Measurements from ENCODE around the gene MAPKBP1.

The MAPKBP1 gene

DNA sequence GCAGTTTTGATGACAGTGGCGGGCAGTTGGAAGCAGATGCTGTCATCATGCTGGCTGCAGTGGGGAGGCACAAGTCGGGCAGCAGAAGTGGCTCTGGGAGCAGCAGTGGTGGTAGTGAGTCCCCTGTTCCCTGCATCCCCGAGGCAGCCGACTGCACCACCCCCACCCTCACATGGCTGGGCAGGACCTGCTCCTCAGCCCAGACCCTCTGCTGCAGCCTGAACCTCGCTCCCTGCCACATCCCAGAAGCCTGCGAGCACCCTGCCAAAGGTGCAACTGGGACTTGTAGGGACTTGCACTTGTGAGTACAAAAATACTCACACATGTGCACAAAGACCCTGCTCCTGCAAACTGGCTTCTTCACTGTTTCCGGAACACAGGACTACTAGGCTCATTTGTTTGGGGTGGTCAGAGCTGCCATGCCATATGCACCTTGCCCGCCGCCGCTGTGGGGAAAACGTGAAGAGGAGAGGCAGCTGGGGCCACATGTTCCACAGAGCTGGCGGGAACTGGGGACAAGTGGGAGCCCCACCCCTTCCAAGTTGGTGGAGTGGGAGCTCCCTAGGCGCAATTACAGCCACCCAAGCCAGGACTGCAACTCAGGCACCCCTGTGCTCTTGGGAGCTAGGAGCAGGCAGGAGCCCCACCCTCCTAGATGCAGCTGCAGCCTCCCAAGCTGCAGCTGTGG is 55.8 kb downstream of the MAPKBP1 start:
- no peak for DNase-seq

DNA sequence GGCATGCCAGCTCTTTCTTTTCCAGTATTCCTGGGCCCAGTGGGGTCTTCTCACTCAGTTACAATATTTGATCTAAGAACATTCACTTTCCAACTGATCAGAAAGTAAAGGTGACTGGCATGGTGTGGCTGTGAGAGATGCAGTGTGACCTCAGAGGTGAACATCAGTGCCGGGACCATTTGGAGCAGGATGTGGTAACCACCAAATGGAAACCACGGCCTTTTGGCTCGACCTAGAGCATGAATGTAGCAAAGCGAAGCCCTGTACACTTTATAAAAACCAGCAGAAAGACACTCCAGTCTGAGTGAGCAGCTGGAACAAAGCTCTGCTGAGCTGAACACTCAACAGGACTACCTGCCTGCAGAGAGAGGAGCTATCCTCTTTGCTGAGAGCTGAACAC is 57.0 kb downstream of the MAPKBP1 start:
- peak; percentile 62 for DNase-seq

DNA sequence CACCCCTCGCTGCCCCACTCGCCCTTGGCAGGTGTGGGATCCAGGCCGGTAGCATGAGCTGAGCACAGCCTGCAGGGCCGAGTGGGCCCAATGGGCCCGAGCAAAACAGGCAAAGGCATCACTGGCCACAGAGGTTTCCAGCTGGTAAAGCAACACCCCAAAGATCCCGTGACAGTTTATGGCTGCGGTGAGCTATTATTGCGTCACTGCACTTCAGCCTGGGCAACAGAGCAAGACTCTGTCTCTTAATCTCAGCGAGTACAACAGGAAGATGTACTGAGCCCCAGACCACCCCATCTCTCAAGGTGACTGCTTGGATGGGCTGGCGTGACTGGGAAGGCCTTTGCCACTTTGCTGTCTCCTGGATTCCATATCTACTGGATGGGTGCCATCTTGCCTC is 57.9 kb downstream of the MAPKBP1 start:
- no peak for DNase-seq

GRCh38 chr15:41832875-41833274 is 58.6 kb downstream of the MAPKBP1 start:
- DNase-seq = peak; percentile 22

- DNase-seq = no peak
These were observed 59.8 kb downstream of the MAPKBP1 start for GRCh38 chr15:41834096-41834495.

DNA sequence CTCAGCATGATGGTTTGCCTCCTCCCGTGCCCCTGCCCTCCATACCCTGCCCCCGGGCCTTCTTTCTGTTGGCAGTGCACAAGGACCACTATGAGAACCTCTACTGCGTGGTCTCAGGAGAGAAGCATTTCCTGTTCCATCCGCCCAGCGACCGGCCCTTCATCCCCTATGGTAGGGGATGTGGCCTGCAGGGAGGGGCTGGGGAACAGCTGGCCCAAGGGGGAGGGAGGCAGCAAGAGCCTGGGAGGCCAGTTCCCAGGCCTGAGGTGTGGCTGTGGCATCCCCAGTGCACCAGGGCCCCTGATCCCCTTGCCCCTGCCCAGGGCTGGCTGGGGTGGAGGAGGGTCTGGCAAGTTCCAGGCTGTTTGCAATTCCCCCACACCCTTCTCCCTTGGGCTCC is 61.8 kb downstream of the MAPKBP1 start:
- no peak for DNase-seq

DNA sequence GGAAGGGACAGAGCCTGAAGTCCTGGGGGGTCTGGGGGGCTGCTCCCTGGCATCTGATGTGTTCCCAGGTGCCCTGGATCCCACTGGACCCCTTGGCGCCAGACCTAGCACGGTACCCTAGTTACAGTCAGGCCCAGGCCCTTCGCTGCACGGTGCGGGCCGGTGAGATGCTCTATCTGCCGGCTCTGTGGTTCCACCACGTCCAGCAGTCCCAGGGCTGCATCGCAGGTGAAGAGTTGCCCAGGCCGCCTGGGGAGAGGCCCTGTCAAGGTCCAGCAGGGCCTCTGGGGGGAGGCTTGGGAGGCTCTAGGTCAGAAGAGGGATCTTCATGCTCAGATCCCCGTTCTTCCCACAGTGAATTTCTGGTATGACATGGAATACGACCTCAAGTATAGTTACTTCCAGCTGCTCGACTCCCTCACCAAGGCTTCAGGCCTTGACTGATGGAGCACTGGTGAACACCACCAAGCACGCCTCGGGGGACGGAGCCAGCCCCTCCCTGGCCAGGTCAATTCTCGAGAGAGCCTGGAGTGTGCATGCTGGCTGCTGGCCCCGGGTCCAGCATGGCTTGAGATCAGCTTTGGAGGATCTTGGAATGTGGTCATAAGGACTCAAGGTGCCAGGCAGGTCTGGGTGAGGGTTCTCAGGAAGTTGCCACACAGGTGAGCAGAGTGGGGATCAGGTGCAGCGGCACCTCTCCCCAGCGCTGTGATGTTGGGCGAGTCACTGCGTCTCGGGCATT is 62.6 kb downstream of the MAPKBP1 start:
- DNase-seq = no peak

DNA sequence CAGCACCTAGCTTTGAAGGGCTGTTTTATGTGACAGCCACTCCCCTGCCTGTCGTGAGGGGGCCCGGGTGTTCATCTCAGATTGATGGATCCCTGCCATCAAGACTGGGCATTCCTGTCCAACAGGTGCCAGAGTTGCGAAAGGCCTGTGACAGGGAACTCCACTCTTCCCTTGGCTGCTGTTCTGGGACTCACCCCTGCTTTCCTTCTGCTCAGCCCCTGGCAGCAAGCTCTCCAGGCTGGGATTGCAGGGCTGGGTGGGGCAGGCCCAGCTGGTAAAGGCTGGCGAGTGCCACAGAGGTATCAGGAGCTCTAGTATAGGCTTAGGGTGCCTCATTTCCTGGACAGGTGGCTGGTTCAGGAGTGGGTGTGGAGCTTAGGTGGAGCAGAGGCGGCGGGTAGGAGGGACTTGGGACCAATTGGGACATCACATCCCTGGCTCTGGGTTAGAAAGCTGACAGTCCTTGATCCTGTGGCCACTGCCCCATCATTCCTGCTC is 64.2 kb downstream of the MAPKBP1 start, which contains the start of gene PLA2G4B:
PLA2G4B (plus strand) TSS at position 448 of the 498 bp plus-strand sequence. CDS start 67 bp downstream, outside the sequence.
- no peak for DNase-seq

- DNase-seq = no peak
These were observed 65.7 kb downstream of the MAPKBP1 start for GRCh38 chr15:41839781-41840491.

DNA sequence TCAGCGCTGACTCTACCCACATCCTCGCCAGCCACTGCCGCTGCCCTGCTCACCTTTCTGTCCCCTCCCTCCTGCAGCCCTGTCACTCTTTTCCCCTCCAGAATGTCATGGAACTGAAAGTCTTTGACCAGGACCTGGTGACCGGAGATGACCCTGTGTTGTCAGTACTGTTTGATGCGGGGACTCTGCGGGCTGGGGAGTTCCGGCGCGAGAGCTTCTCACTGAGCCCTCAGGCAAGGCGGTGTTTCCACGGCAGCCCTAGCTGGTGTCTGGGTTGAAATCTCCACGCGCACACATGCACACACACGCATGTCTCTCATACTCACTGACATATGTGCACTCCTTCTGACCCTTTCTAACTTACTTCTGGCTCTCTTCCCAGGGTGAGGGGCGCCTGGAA is 66.4 kb downstream of the MAPKBP1 start:
- DNase-seq = no peak

DNA sequence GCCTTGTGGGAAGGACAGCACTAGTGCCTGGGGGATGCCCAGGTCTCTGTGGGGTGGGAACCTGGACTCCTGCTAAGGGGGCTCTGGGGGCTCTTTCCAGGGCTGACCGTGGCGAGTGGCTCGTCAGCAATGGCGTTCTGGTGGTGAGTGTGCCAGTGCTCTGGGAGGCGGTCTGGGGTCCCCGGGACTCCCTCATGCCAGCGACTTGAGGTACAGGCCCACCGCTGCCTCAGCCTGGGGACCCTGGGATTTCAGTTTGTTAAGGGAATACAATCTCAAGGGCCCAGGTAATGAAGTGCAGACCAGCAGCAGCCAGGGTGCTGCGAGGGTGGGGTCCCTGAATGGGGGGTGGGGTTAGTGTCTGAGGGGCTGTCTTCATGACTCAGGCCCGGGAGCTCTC is 66.8 kb downstream of the MAPKBP1 start:
- no peak for DNase-seq

- no peak for DNase-seq
These were observed 67.9 kb downstream of the MAPKBP1 start for GRCh38 chr15:41842229-41842628.

DNA sequence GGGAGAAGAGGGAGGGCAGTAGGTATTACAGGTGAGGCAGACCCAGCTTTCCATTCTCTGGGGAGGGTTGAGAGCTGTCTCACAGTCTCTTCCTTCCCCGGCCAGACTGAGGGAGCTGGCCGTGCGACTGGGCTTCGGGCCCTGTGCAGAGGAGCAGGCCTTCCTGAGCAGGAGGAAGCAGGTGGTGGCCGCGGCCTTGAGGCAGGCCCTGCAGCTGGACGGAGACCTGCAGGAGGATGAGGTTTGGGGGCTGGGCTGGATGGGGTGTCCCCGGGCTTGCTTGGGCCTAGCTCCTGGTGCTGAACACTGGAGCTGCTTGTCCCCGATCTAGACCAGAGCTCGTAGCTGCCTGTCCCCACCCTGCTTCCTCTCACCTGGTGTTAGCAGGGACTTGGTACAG is 69.3 kb downstream of the MAPKBP1 start:
- DNase-seq = no peak

DNA sequence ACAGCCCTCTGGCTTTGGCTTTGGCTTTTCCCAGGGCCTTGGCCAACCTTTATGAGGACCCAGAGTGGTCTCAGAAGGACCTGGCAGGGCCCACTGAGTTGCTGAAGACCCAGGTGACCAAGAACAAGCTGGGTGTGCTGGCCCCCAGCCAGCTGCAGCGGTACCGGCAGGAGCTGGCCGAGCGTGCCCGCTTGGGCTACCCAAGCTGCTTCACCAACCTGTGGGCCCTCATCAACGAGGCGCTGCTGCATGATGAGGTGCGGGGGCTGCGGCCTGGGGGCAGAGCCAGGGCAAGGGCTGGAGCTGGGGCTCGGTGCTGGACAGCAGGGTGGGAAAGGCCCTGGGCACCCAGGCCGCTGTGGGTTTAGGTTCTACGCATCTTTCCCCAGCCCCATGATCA is 70.5 kb downstream of the MAPKBP1 start:
- no peak for DNase-seq

- DNase-seq = no peak
These were observed 72.9 kb downstream of the MAPKBP1 start for GRCh38 chr15:41847206-41847605.

GRCh38 chr15:41847981-41848380 is 73.7 kb downstream of the MAPKBP1 start:
- no peak for DNase-seq

GRCh38 chr15:41848631-41849030 is 74.3 kb downstream of the MAPKBP1 start:
- peak; percentile 69 for DNase-seq

DNA sequence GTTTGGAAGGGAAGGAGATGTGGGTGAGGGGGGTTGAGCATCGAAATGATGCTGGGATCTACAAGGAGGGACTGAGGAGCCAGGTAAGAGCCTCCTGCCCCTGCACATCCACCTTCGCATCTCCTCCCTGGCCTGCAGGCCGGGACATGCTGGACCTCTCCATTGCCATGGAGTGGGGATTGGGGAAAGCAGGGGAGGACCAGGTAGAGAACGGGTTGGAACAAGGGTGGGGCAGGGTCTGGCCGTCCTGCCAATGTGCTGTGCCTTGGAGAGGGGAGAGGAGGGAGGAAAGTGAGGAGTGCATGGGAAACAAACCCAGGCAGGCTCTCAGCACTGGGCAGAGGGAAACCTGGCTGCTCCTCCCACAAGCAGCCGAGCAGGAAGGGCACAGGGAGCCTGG is 74.9 kb downstream of the MAPKBP1 start:
- no peak for DNase-seq

DNA sequence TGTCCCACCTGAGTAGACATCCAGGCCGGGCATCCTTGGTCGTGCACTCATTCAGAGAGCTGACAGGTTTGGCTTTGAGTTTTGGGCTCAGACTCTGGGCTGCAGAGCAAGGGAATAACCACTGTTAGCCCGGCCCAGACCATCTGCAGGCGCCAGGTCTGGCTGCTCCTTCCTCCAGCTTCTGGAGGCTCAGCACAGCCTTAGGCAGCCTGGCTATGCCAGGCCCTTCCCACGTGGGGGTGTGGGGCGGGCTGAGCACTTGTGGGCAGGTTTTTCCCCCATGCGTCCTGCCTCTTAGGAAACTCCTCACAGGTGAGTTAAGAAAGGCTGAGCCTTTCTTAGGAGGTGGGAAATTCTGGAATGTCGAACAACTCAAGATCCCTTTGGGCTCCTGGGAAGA is 75.6 kb downstream of the MAPKBP1 start:
- DNase-seq = no peak

DNA sequence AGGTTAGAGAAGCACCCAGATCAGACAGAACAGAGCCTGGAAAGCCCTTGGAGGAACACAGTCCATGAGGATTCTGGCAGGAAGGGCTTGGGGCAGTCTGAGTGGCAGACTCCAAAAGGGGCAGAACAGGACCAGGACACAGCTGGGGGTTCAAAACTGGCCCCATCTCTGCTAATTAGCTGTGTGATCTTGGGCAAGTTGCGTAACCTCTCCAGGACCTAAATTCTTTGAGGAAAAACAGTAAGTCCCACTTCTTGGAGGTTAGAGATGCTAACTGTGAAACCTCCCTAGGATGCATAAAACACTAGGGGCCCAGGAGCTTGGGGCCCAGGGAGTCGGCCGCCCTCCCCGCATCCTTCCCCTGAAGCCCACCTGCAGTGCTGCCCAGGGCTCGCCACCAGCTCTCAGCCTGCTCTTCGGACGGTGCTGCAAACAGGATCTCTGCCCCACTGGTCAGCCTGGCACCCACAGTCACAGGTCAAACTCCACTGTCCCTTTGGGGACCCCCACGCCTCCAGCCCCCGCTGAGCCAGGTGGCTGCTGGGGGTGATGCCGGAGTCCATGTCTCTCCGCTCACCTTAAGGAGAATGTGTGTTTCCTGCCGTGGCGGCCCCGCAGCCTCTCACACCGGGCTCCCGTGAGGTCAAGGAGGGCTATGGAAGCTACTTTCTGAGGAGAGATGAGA is 76.3 kb downstream of the MAPKBP1 start:
- no peak for DNase-seq

- DNase-seq = no peak
These were observed 76.9 kb downstream of the MAPKBP1 start for GRCh38 chr15:41851167-41851523.

- DNase-seq = no peak
These were observed 77.6 kb downstream of the MAPKBP1 start for GRCh38 chr15:41851755-41852370.
